ENCODE results near the gene ZBTB16.

The ZBTB16 gene

GRCh38 chr11:114051558-114051957 lies 8.0 kb upstream of the ZBTB16 start:
- Histone ChIP-seq H3K9ac (ENCODE audit: low read length) (no peak overlapping the region), H3K79me2 (ENCODE audit: control insufficient read depth, insufficient read depth, low read length) (no peaks in the 10 kb centered on the region), H3K23ac (ENCODE audit: low read length) (no peak overlapping the region), H4K8ac (ENCODE audit: low read depth, low read length) (no peak overlapping the region), H3K79me1 (ENCODE audit: low read length) (no peaks in the 10 kb centered on the region), H3K36me3 (ENCODE audit: control insufficient read depth, insufficient read depth, low read length) (no peaks in the 10 kb centered on the region), H3K18ac (ENCODE audit: low read length) (no peak overlapping the region), H3K4me2 (ENCODE audit: low read length) (no peak overlapping the region), H3K56ac (ENCODE audit: low read length) (no peak overlapping the region), H3K4me1 (ENCODE audit: control insufficient read depth, low read depth, low read length) (no peaks in the 10 kb centered on the region), H3K4ac (ENCODE audit: low read depth, low read length) (no peak overlapping the region), H3K27me3 (ENCODE audit: insufficient read depth, low read length, poor library complexity) (peaks cover 3% of the 10 kb centered on the region), H3K4me3 (ENCODE audit: low read length) (no peak overlapping the region), H2BK5ac (ENCODE audit: low read length) (no peak overlapping the region), H2BK15ac (replicated peaks; ENCODE audit: low read depth) (no peak overlapping the region), H4K5ac (ENCODE audit: low read length) (no peak overlapping the region), H2AK5ac (ENCODE audit: low read length) (no peak overlapping the region), H2BK120ac (ENCODE audit: low read depth, low read length) (no peak overlapping the region), H3K27ac (ENCODE audit: low read depth, low read length) (no peak overlapping the region)
- no CpG with 5 or more reads among the region's 4 CpGs for WGBS (ENCODE audit: extremely low coverage, insufficient coverage, low lambda C conversion rate)
- DNase-seq, result no peak

- Histone ChIP-seq H3K9ac (ENCODE audit: low read length) (no peak overlapping the region), H4K5ac (ENCODE audit: low read length) (no peak overlapping the region), H3K56ac (ENCODE audit: low read length) (no peak overlapping the region), H2BK5ac (ENCODE audit: low read length) (no peak overlapping the region), H3K18ac (ENCODE audit: low read length) (no peak overlapping the region), H3K4ac (ENCODE audit: low read depth, low read length) (no peak overlapping the region), H4K8ac (ENCODE audit: low read depth, low read length) (no peak overlapping the region), H3K27me3 (ENCODE audit: insufficient read depth, low read length, poor library complexity) (peaks cover 7% of the 10 kb centered on the region), H2AK5ac (ENCODE audit: low read length) (no peak overlapping the region), H3K23ac (ENCODE audit: low read length) (no peak overlapping the region), H3K4me3 (ENCODE audit: low read length) (no peak overlapping the region), H3K36me3 (ENCODE audit: control insufficient read depth, insufficient read depth, low read length) (no peaks in the 10 kb centered on the region), H3K4me1 (ENCODE audit: control insufficient read depth, low read depth, low read length) (no peaks in the 10 kb centered on the region), H3K79me1 (ENCODE audit: low read length) (no peaks in the 10 kb centered on the region), H3K79me2 (ENCODE audit: control insufficient read depth, insufficient read depth, low read length) (no peaks in the 10 kb centered on the region), H3K27ac (ENCODE audit: low read depth, low read length) (no peak overlapping the region), H2BK15ac (replicated peaks; ENCODE audit: low read depth) (no peak overlapping the region), H2BK120ac (ENCODE audit: low read depth, low read length) (no peak overlapping the region), H3K4me2 (ENCODE audit: low read length) (no peak overlapping the region)
- no peak for DNase-seq
- WGBS (ENCODE audit: extremely low coverage, insufficient coverage, low lambda C conversion rate), result no CpG with 5 or more reads among the region's 5 CpGs
Measured at GRCh38 chr11:114052160-114052559, 7.4 kb upstream of the ZBTB16 start.

GRCh38 chr11:114053406-114053805 lies 6.1 kb upstream of the ZBTB16 start:
- no peak overlapping the region for H3K4ac ChIP-seq (ENCODE audit: low read depth, low read length)
- H4K5ac ChIP-seq (ENCODE audit: low read length), result no peak overlapping the region
- H2AK5ac ChIP-seq (ENCODE audit: low read length), result no peak overlapping the region
- no peaks in the 10 kb centered on the region for H3K79me2 ChIP-seq (ENCODE audit: control insufficient read depth, insufficient read depth, low read length)
- no peak overlapping the region for H3K27ac ChIP-seq (ENCODE audit: low read depth, low read length)
- no peak overlapping the region for H3K56ac ChIP-seq (ENCODE audit: low read length)
- H3K9ac ChIP-seq (ENCODE audit: low read length), result no peak overlapping the region
- H3K23ac ChIP-seq (ENCODE audit: low read length), result no peak overlapping the region
- H3K4me2 ChIP-seq (ENCODE audit: low read length), result no peak overlapping the region
- no peaks in the 10 kb centered on the region for H3K36me3 ChIP-seq (ENCODE audit: control insufficient read depth, insufficient read depth, low read length)
- WGBS (ENCODE audit: extremely low coverage, insufficient coverage, low lambda C conversion rate), result no CpG with 5 or more reads among the region's 2 CpGs
- DNase-seq, result no peak
- no peak overlapping the region for H4K8ac ChIP-seq (ENCODE audit: low read depth, low read length)
- H2BK15ac ChIP-seq (replicated peaks; ENCODE audit: low read depth), result no peak overlapping the region
- H3K18ac ChIP-seq (ENCODE audit: low read length), result no peak overlapping the region
- H3K79me1 ChIP-seq (ENCODE audit: low read length), result no peaks in the 10 kb centered on the region
- no peak overlapping the region for H2BK5ac ChIP-seq (ENCODE audit: low read length)
- H3K27me3 ChIP-seq (ENCODE audit: insufficient read depth, low read length, poor library complexity), result peaks cover 19% of the 10 kb centered on the region
- H3K4me1 ChIP-seq (ENCODE audit: control insufficient read depth, low read depth, low read length), result no peaks in the 10 kb centered on the region
- H2BK120ac ChIP-seq (ENCODE audit: low read depth, low read length), result no peak overlapping the region
- H3K4me3 ChIP-seq (ENCODE audit: low read length), result no peak overlapping the region

GRCh38 chr11:114054806-114055205 lies 4.7 kb upstream of the ZBTB16 start:
- WGBS (ENCODE audit: extremely low coverage, insufficient coverage, low lambda C conversion rate), result no CpG with 5 or more reads among the region's 3 CpGs
- no peak overlapping the region for H3K23ac ChIP-seq (ENCODE audit: low read length)
- H3K4me3 ChIP-seq (ENCODE audit: low read length), result no peak overlapping the region
- H3K79me2 ChIP-seq (ENCODE audit: control insufficient read depth, insufficient read depth, low read length), result no peaks in the 10 kb centered on the region
- H3K27me3 ChIP-seq (ENCODE audit: insufficient read depth, low read length, poor library complexity), result peaks cover 26% of the 10 kb centered on the region
- H4K5ac ChIP-seq (ENCODE audit: low read length), result no peak overlapping the region
- H3K4me1 ChIP-seq (ENCODE audit: control insufficient read depth, low read depth, low read length), result no peaks in the 10 kb centered on the region
- no peaks in the 10 kb centered on the region for H3K36me3 ChIP-seq (ENCODE audit: control insufficient read depth, insufficient read depth, low read length)
- H2BK15ac ChIP-seq (replicated peaks; ENCODE audit: low read depth), result no peak overlapping the region
- H3K27ac ChIP-seq (ENCODE audit: low read depth, low read length), result no peak overlapping the region
- DNase-seq, result no peak
- no peak overlapping the region for H2BK5ac ChIP-seq (ENCODE audit: low read length)
- H3K18ac ChIP-seq (ENCODE audit: low read length), result no peak overlapping the region
- no peak overlapping the region for H2BK120ac ChIP-seq (ENCODE audit: low read depth, low read length)
- H3K4me2 ChIP-seq (ENCODE audit: low read length), result no peak overlapping the region
- no peak overlapping the region for H3K4ac ChIP-seq (ENCODE audit: low read depth, low read length)
- H3K9ac ChIP-seq (ENCODE audit: low read length), result no peak overlapping the region
- no peaks in the 10 kb centered on the region for H3K79me1 ChIP-seq (ENCODE audit: low read length)
- no peak overlapping the region for H2AK5ac ChIP-seq (ENCODE audit: low read length)
- H3K56ac ChIP-seq (ENCODE audit: low read length), result no peak overlapping the region
- no peak overlapping the region for H4K8ac ChIP-seq (ENCODE audit: low read depth, low read length)

- H2BK15ac ChIP-seq (replicated peaks; ENCODE audit: low read depth), result no peak overlapping the region
- no peak overlapping the region for H3K9ac ChIP-seq (ENCODE audit: low read length)
- peaks cover 41% of the 10 kb centered on the region for H3K27me3 ChIP-seq (ENCODE audit: insufficient read depth, low read length, poor library complexity)
- H2BK5ac ChIP-seq (ENCODE audit: low read length), result no peak overlapping the region
- H3K4me2 ChIP-seq (ENCODE audit: low read length), result no peak overlapping the region
- no peak overlapping the region for H3K18ac ChIP-seq (ENCODE audit: low read length)
- no peak for DNase-seq
- H4K5ac ChIP-seq (ENCODE audit: low read length), result no peak overlapping the region
- H4K8ac ChIP-seq (ENCODE audit: low read depth, low read length), result no peak overlapping the region
- no peaks in the 10 kb centered on the region for H3K4me1 ChIP-seq (ENCODE audit: control insufficient read depth, low read depth, low read length)
- no peaks in the 10 kb centered on the region for H3K79me1 ChIP-seq (ENCODE audit: low read length)
- no peaks in the 10 kb centered on the region for H3K79me2 ChIP-seq (ENCODE audit: control insufficient read depth, insufficient read depth, low read length)
- no peak overlapping the region for H3K27ac ChIP-seq (ENCODE audit: low read depth, low read length)
- H3K4me3 ChIP-seq (ENCODE audit: low read length), result no peak overlapping the region
- no peak overlapping the region for H2BK120ac ChIP-seq (ENCODE audit: low read depth, low read length)
- H3K4ac ChIP-seq (ENCODE audit: low read depth, low read length), result no peak overlapping the region
- no peak overlapping the region for H3K23ac ChIP-seq (ENCODE audit: low read length)
- H3K56ac ChIP-seq (ENCODE audit: low read length), result no peak overlapping the region
- no peak overlapping the region for H2AK5ac ChIP-seq (ENCODE audit: low read length)
- no peaks in the 10 kb centered on the region for H3K36me3 ChIP-seq (ENCODE audit: control insufficient read depth, insufficient read depth, low read length)
Measured at GRCh38 chr11:114056409-114056808, 3.1 kb upstream of the ZBTB16 start.

GRCh38 chr11:114057147-114057546 lies 2.4 kb upstream of the ZBTB16 start:
- Histone ChIP-seq H3K27ac (ENCODE audit: low read depth, low read length) (no peak overlapping the region), H4K8ac (ENCODE audit: low read depth, low read length) (no peak overlapping the region), H3K4me3 (ENCODE audit: low read length) (no peak overlapping the region), H3K18ac (ENCODE audit: low read length) (no peak overlapping the region), H2AK5ac (ENCODE audit: low read length) (no peak overlapping the region), H3K9ac (ENCODE audit: low read length) (no peak overlapping the region), H3K79me2 (ENCODE audit: control insufficient read depth, insufficient read depth, low read length) (no peaks in the 10 kb centered on the region), H2BK5ac (ENCODE audit: low read length) (no peak overlapping the region), H3K4me1 (ENCODE audit: control insufficient read depth, low read depth, low read length) (no peaks in the 10 kb centered on the region), H3K36me3 (ENCODE audit: control insufficient read depth, insufficient read depth, low read length) (no peaks in the 10 kb centered on the region), H2BK15ac (replicated peaks; ENCODE audit: low read depth) (no peak overlapping the region), H2BK120ac (ENCODE audit: low read depth, low read length) (no peak overlapping the region), H3K4me2 (ENCODE audit: low read length) (no peak overlapping the region), H3K79me1 (ENCODE audit: low read length) (no peaks in the 10 kb centered on the region), H4K5ac (ENCODE audit: low read length) (no peak overlapping the region), H3K23ac (ENCODE audit: low read length) (no peak overlapping the region), H3K56ac (ENCODE audit: low read length) (no peak overlapping the region), H3K4ac (ENCODE audit: low read depth, low read length) (no peak overlapping the region), H3K27me3 (ENCODE audit: insufficient read depth, low read length, poor library complexity) (peaks cover 47% of the 10 kb centered on the region)
- no peak for DNase-seq
- no CpG with 5 or more reads among the region's 7 CpGs for WGBS (ENCODE audit: extremely low coverage, insufficient coverage, low lambda C conversion rate)
